ENCODE data around the gene PDGFRA.

PDGFRA gene

DNA sequence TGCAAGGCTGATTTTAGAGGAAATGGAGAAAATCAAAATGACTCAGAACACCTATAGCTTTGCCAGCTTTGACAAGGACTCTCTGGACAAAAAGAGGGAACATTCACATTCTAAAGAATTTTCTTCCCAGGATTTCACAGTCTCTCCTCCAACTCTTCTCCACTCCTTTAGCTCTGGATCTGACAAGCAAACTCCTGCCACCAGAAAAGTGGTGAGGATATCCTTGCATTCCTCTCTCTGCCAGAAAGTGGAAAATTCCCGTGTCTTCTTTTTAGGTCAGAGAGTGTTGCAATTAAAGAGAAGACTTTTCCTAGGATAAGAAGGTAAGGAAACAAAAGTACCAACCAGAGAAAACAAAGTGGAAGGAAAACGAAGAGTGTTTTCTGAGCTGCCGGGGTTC lies 16.1 kb upstream of the PDGFRA start:
- H3K4me1 ChIP-seq (ENCODE audit: control insufficient read depth, insufficient read depth, low read length) = peaks cover 7% of the 10 kb centered on the region
- H3K36me3 ChIP-seq (ENCODE audit: control insufficient read depth in 2 of 2, insufficient read depth in 2 of 2, low read length in 2 of 2) = no peaks in the 10 kb centered on the region
- H3K9me3 ChIP-seq (ENCODE audit: control insufficient read depth in 2 of 2, low read length in 2 of 2) = no peaks in the 10 kb centered on the region
- no peak overlapping the region for H3K4me3 ChIP-seq (ENCODE audit: low read length in 2 of 2)
- no peak overlapping the region for H3K9ac ChIP-seq (ENCODE audit: low read length in 2 of 2)
- H3K27ac ChIP-seq (ENCODE audit: low read length) = no peak overlapping the region
- peaks cover 2 to 8% of the 10 kb centered on the region in 2 donors for H3K27me3 ChIP-seq (ENCODE audit: control insufficient read depth in 1 of 2, insufficient read depth in 2 of 2, low read length in 2 of 2)

DNA sequence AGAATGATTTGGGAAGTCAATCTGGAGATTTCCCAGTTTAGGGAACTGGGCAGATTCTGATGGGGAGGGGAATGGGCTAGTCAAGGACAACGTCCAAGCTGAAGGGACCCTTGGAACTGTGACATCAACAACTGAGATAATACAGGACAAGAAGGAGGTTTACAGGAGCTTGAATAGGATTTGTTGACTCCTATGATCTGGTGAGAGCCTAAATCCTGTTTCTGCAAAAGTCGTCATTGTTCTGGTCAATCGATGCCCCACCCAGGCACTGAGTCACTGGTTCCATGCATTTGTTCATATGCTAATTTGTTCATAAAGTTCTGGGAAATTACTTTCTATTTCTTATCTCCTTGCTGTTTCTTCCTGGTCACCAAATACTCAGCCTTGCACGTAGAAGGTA lies 15.3 kb upstream of the PDGFRA start:
- Histone ChIP-seq H3K27me3 (ENCODE audit: control insufficient read depth in 1 of 2, insufficient read depth in 2 of 2, low read length in 2 of 2) (peaks cover 6 to 11% of the 10 kb centered on the region in 2 donors), H3K27ac (ENCODE audit: low read length) (no peak overlapping the region), H3K9ac (ENCODE audit: low read length in 2 of 2) (no peak overlapping the region), H3K9me3 (ENCODE audit: control insufficient read depth in 2 of 2, low read length in 2 of 2) (no peaks in the 10 kb centered on the region), H3K4me1 (ENCODE audit: control insufficient read depth, insufficient read depth, low read length) (peaks cover 10% of the 10 kb centered on the region), H3K4me3 (ENCODE audit: low read length in 2 of 2) (no peak overlapping the region), H3K36me3 (ENCODE audit: control insufficient read depth in 2 of 2, insufficient read depth in 2 of 2, low read length in 2 of 2) (no peaks in the 10 kb centered on the region)

DNA sequence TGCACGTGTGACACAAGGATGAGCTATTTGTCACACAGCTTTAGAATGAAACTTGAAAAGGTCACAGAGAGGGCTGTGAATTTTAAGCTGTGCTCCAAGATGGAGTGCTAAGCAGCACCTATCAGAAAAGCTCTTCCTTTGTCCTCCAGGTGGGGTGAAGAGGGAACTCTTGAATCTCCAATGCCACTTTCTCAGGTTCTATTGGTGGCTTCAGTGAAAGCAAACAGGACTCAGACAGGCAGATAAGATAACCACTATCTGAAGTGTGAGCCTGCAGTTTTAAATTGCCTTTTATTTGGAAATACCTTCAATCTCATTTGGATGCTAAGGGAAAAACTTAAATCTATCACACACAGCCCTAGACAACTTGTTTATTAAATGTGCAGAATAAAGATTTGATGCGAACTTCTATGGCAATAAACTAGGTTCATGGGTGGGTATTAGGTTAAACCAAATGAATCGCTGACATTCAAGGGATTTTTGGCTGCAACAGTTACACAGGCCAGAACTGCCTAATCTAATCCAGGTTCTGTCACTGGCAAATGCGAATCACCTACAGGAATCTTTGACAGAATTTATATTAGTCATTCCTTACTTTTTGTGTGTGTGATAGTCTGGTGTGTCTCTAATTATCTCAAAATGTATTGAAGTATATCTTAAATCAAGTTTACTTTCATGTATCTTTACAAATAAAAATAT lies 13.6 kb upstream of the PDGFRA start:
- no peaks in the 10 kb centered on the region for H3K9me3 ChIP-seq (ENCODE audit: control insufficient read depth in 2 of 2, low read length in 2 of 2)
- peaks cover 6 to 8% of the 10 kb centered on the region in 2 donors for H3K27me3 ChIP-seq (ENCODE audit: control insufficient read depth in 1 of 2, insufficient read depth in 2 of 2, low read length in 2 of 2)
- H3K27ac ChIP-seq (ENCODE audit: low read length) = no peak overlapping the region
- peaks cover 10% of the 10 kb centered on the region for H3K4me1 ChIP-seq (ENCODE audit: control insufficient read depth, insufficient read depth, low read length)
- no peaks in the 10 kb centered on the region for H3K36me3 ChIP-seq (ENCODE audit: control insufficient read depth in 2 of 2, insufficient read depth in 2 of 2, low read length in 2 of 2)
- H3K4me3 ChIP-seq (ENCODE audit: low read length in 2 of 2) = no peak overlapping the region
- no peak overlapping the region for H3K9ac ChIP-seq (ENCODE audit: low read length in 2 of 2)

DNA sequence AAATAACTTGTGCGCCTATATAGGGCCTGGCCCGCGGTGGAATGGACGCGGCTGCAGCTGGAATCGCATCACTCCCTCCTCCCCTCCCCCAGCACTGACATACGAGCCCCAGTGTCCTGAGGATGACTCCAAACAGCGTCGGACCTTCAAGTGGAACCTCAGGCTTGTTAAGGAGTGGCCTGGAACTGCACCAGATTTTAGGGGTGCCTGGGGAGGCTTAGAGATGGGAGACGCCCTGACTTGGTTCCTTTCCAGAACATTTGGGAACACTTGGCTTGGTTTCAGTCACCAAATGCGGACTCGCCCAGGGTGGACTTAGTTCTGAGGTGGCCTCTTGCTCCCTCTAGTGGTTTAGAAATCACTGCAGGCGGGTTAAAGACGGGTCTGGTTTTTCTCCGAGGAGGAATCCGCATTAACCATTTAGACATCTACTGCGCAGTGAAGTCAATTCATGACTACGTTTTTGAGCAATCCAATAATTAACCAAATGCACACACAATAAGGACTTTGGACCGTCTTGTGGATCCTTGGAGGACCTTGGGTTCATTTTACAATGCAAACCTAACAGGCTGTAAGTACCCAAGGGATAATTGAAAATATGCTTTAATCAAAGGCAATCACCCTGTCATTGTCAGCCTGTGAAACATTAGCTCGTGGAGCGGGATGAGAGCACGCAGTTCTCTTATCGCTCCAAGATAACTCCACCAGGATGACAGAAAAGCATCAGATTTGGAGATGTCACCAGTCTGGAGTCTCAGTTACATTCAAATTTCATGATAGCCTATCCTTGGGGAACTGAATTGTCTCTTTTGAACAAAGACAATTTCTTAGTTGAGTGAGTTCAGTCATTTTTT lies 11.2 kb upstream of the PDGFRA start:
- Histone ChIP-seq H3K9ac (ENCODE audit: low read length in 2 of 2) (peak overlapping the region in 1 of 2 donors; percentile 29), H3K36me3 (ENCODE audit: control insufficient read depth in 2 of 2, insufficient read depth in 2 of 2, low read length in 2 of 2) (no peaks in the 10 kb centered on the region), H3K9me3 (ENCODE audit: control insufficient read depth in 2 of 2, low read length in 2 of 2) (no peaks in the 10 kb centered on the region), H3K4me1 (ENCODE audit: control insufficient read depth, insufficient read depth, low read length) (peaks cover 10% of the 10 kb centered on the region), H3K27ac (ENCODE audit: low read length) (no peak overlapping the region), H3K4me3 (ENCODE audit: low read length in 2 of 2) (peak overlapping the region; percentile 67 to 81), H3K27me3 (ENCODE audit: control insufficient read depth in 1 of 2, insufficient read depth in 2 of 2, low read length in 2 of 2) (peaks cover 6 to 8% of the 10 kb centered on the region in 2 donors)

DNA sequence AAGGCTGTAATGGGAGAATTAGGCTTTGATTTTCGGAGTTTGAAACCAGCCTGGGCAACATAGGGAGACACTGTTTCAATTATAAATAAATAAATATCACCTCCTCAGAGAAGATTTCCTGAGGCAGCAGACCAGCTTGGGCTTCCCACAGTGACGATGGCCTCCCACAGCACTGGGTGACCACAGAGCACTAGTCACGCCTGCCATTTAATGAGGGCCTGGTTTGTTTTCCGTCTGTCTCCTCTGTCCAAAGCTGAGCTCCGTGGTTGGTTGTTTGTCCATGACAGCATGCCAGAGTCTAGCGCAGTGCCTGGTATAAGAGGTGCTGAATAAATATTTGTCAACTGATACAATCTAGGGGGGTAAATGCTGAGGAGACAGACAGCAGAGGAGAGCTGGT lies 10.4 kb upstream of the PDGFRA start:
- no peak overlapping the region for H3K9ac ChIP-seq (ENCODE audit: low read length in 2 of 2)
- no peaks in the 10 kb centered on the region for H3K9me3 ChIP-seq (ENCODE audit: control insufficient read depth in 2 of 2, low read length in 2 of 2)
- peaks cover 10% of the 10 kb centered on the region for H3K4me1 ChIP-seq (ENCODE audit: control insufficient read depth, insufficient read depth, low read length)
- H3K27ac ChIP-seq (ENCODE audit: low read length) = no peak overlapping the region
- H3K4me3 ChIP-seq (ENCODE audit: low read length in 2 of 2) = no peak overlapping the region
- H3K36me3 ChIP-seq (ENCODE audit: control insufficient read depth in 2 of 2, insufficient read depth in 2 of 2, low read length in 2 of 2) = no peaks in the 10 kb centered on the region
- H3K27me3 ChIP-seq (ENCODE audit: control insufficient read depth in 1 of 2, insufficient read depth in 2 of 2, low read length in 2 of 2) = peaks cover 8 to 9% of the 10 kb centered on the region in 2 donors

DNA sequence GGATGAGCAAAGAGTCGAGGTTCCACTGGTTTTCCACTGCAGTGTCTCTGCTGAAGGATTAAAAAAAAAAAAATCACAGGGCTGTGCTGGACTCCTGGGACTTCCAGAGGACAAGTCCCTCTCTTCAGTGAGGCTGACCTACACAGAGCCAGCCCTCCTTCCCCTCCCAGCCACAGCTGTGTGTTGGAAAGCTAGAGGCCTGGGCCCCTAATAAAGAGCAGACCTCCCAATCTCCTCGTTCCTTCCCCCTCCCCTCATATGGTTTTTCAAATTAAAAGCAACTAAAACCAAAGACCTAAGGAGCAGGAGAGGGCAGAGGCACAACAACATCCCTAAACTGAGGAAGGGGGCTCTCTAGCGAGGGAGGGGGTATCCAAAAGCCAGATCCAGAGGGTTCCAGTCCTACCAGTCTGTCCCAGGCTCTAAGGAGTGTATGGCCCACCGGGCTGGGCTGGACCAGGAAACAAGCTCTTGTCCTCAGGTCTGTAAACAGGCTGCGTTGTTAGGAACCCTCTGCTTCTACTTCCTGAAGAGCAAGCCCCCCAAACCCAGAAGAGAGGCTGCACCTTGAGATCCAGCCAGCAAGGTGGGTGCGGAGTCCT lies 4.0 kb upstream of the PDGFRA start:
- H3K27ac ChIP-seq (ENCODE audit: low read length) = no peak overlapping the region

DNA sequence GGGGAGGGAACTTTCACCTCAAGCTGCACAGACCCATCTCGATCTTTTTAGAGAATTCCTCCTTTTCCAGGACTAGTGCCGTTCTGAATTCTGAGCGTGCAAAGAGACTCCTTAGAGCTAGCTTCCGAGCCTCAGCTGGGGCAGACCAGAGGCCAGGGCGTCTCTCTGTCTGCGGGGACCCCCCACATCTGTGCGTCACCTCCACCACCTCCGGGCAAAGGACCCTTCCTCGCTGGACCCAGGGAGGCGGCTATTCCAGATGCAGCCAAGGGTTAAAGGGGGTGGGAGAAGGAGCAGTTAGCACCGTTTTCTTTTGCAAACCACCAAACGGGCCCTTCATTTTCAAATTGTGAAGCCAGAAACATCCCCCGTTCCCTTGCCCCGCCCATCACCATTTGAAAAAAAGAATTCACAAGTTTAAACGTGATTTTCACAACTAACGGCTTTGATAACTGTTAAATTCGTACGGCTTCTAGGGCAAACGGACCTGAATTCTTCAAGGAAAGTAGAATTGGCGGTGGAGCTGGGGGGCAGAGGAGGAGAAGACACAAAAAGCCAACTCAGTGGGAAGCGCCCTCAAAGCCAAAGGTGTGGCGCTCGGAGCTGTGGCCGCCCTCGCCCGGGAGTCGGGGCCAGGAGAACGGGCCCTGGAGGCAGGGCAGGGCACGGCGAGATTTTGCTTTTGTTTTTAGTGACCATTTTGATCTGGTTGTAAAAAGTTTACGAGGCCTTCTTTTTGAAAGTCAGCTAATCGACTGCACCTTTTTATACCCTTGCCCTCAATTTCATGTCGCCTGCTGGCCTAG lies 3.3 kb upstream of the PDGFRA start:
- Histone ChIP-seq H3K27ac (ENCODE audit: low read length) (peak overlapping the region; percentile 31), H3K9me3 (ENCODE audit: control insufficient read depth in 2 of 2, low read length in 2 of 2) (no peaks in the 10 kb centered on the region), H3K36me3 (ENCODE audit: control insufficient read depth in 2 of 2, insufficient read depth in 2 of 2, low read length in 2 of 2) (no peaks in the 10 kb centered on the region), H3K9ac (ENCODE audit: low read length in 2 of 2) (peak overlapping the region in 1 of 2 donors; percentile 55), H3K27me3 (ENCODE audit: control insufficient read depth in 1 of 2, insufficient read depth in 2 of 2, low read length in 2 of 2) (peaks cover 53 to 70% of the 10 kb centered on the region in 2 donors), H3K4me3 (ENCODE audit: low read length in 2 of 2) (peak overlapping the region; percentile 55 to 69), H3K4me1 (ENCODE audit: control insufficient read depth, insufficient read depth, low read length) (peaks cover 25% of the 10 kb centered on the region)

More for the DNA sequence above, 4.0 kb upstream of the PDGFRA start:
- Histone ChIP-seq H3K27me3 (ENCODE audit: control insufficient read depth in 1 of 2, insufficient read depth in 2 of 2, low read length in 2 of 2) (peaks cover 47 to 63% of the 10 kb centered on the region in 2 donors), H3K4me3 (ENCODE audit: low read length in 2 of 2) (peak overlapping the region in 1 of 2 donors; percentile 69), H3K36me3 (ENCODE audit: control insufficient read depth in 2 of 2, insufficient read depth in 2 of 2, low read length in 2 of 2) (no peaks in the 10 kb centered on the region), H3K4me1 (ENCODE audit: control insufficient read depth, insufficient read depth, low read length) (peaks cover 24% of the 10 kb centered on the region), H3K9ac (ENCODE audit: low read length in 2 of 2) (no peak overlapping the region), H3K9me3 (ENCODE audit: control insufficient read depth in 2 of 2, low read length in 2 of 2) (no peaks in the 10 kb centered on the region)

DNA sequence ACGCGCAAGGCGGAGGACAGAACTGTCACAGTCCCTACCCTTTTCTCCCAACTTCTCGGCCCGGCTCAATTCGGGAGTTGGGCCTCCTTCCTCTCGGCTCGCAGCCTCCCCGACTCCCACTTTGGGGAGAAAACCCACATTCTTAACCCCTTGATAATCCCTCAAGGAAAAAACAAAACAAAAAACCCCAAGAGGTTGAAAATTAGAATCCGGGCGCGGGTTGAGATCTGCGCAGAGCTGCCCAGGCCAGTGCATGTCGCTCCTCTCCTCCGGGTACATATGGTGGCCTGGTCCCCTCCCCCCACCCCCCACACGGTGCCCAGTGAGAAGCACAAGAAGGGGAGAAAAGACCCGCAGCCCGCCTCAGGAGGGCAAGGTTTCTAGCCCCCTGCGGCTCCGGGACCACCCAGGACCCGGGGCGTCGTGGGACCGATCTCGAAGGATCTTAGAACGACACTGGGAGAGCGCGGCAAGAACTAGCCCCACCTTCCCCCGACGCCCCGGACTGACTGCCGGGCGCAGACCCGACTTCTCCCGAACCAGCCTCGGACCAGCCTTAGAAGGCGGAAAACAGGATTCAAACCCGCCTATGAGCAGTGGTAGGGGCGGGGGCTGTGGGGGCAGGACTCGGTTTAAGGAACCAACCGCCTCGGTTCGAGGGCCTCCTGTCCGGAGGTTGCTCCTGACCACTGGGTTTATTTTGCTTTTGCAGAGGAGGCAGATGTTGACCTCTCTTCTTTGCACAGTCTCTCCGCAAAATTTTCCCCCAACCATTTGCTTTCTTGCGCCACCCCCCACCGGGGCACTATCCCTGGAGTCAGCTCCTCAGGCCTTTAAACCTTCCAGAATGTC lies 2.5 kb upstream of the PDGFRA start:
- H3K4me1 ChIP-seq (ENCODE audit: control insufficient read depth, insufficient read depth, low read length) = peaks cover 30% of the 10 kb centered on the region
- peak overlapping the region; percentile 55 to 69 for H3K4me3 ChIP-seq (ENCODE audit: low read length in 2 of 2)
- no peaks in the 10 kb centered on the region for H3K36me3 ChIP-seq (ENCODE audit: control insufficient read depth in 2 of 2, insufficient read depth in 2 of 2, low read length in 2 of 2)
- H3K9ac ChIP-seq (ENCODE audit: low read length in 2 of 2) = peak overlapping the region in 1 of 2 donors; percentile 55
- no peaks in the 10 kb centered on the region for H3K9me3 ChIP-seq (ENCODE audit: control insufficient read depth in 2 of 2, low read length in 2 of 2)
- peak overlapping the region; percentile 31 for H3K27ac ChIP-seq (ENCODE audit: low read length)
- peaks cover 61 to 78% of the 10 kb centered on the region in 2 donors for H3K27me3 ChIP-seq (ENCODE audit: control insufficient read depth in 1 of 2, insufficient read depth in 2 of 2, low read length in 2 of 2)

DNA sequence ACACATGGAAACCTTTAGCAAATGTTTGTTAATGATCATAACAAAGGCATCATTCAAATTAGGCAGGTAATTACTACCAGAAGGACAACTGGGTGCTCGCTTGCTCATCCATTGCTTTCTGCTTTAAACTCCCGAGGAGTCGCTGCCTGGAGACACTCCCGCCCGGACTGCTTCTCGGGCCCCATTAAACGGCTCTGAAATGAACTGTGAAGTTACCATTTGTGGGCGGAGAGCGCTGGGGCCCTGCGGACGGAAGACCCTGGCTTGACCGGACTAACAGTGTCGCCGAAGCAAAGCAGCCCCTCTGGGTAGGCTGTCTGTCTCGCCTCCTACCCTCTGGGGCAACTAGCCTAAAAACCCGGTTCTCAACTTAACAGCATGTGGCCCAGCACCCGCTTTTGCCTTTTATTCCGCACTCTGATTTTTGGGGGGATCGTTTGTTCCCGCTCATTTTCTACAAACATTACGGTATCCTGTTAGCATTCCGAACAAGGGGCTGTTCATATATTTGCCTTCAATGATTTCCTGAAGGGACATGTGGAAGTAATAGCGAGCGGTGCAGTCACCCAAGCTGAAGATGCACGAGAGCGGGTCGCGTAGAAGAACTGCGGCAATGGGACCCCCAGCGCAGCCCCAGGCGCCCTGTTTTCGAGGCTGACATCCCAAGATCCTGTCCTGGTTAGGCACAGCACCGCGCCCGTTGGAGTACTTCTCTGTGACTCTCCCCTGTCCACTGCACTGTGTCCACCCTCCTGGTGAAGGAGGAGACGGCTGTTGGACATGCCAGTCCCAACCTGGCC lies 1.6 kb upstream of the PDGFRA start:
- Histone ChIP-seq H3K36me3 (ENCODE audit: control insufficient read depth in 2 of 2, insufficient read depth in 2 of 2, low read length in 2 of 2) (no peaks in the 10 kb centered on the region), H3K9ac (ENCODE audit: low read length in 2 of 2) (no peak overlapping the region), H3K4me1 (ENCODE audit: control insufficient read depth, insufficient read depth, low read length) (peaks cover 38% of the 10 kb centered on the region), H3K4me3 (ENCODE audit: low read length in 2 of 2) (peak overlapping the region; percentile 47 to 69), H3K27me3 (ENCODE audit: control insufficient read depth in 1 of 2, insufficient read depth in 2 of 2, low read length in 2 of 2) (peaks cover 68 to 86% of the 10 kb centered on the region in 2 donors), H3K27ac (ENCODE audit: low read length) (peak overlapping the region; percentile 58), H3K9me3 (ENCODE audit: control insufficient read depth in 2 of 2, low read length in 2 of 2) (no peaks in the 10 kb centered on the region)
